Right lobe of liver (tissue), 4 donors: ENCODE data around the gene RNF44.
"Not testable (repeated sequence)": the region's sequence is repeated elsewhere in the genome, so short reads cannot be mapped to it uniquely, and the experiment has no call there.

ENCODE experiments used
- CTCF ChIP-seq, 4 donors: fragments of 200-600 bp in 3 of 4; fragments of 450-650 bp in 1 of 4; IDR thresholded peaks; one replicate each; pipeline versions ENCODE4 v1.5.1 to v1.8.0; 2016 to 2022; ENCODE audit warnings: antibody characterized with exemption in 4 of 4, mild to moderate bottlenecking in 2 of 4
- POLR2A ChIP-seq: fragments of 450-650 bp; IDR thresholded peaks from one replicate; pipeline ENCODE4 v1.6.1; 2017; ENCODE audit warnings: antibody characterized with exemption, mild to moderate bottlenecking
- donor health status: DM: no; HTN: no; CAD: no.
- donor health status: DM: no; HTN: no; CAD: no.
- donor health status: DM: no; HTN: yes; CAD: no.

- TF ChIP-seq POLR2A; CTCF (IDR thresholded peaks at IDR 0.05): not testable (repeated sequence)
Measured at GRCh38 chr5:176487160-176487559, 50.0 kb downstream of the RNF44 start.
